ENCODE measurements around the gene THSD7A. TPM values are rescaled to one million over a fixed set of nuclear protein-coding genes. Genes with fewer than 3 reads are reported as not detected.

THSD7A gene
- total and polyA plus RNA-seq, 2 of the 4 experiments (the other 2 are of a cell fraction), result 0.02 to 0.18 TPM

GRCh38 chr7:11807000-11807399 is 25.0 kb downstream of the THSD7A start:
- H2BK20ac ChIP-seq (ENCODE audit: low read depth, low read length), result no peak overlapping the region
- H4K91ac ChIP-seq (ENCODE audit: insufficient read depth, low read depth, low read length), result no peak overlapping the region
- no peak overlapping the region for H3K14ac ChIP-seq (replicated peaks; ENCODE audit: low read depth, low read length)
- POLR2A ChIA-PET (ENCODE audit: unreplicated experiment), result no interaction called here
- no peak overlapping the region for H2AFZ ChIP-seq (replicated peaks; ENCODE audit: low read length, poor library complexity)
- H2BK15ac ChIP-seq (ENCODE audit: low read depth, low read length), result no peak overlapping the region
- WGBS, 2 experiments (ENCODE audit: extremely low coverage in 2 of 2, insufficient read length in 1 of 2), result no CpG with 5 or more reads among the region's 2 CpGs
- no peak overlapping the region for H2AK9ac ChIP-seq (replicated peaks; ENCODE audit: low read depth, low read length, poor library complexity)
- no peaks in the 10 kb centered on the region for H3K36me3 ChIP-seq (ENCODE audit: control insufficient read depth, insufficient read depth, low read length)
- H2BK120ac ChIP-seq (ENCODE audit: low read depth, low read length), result no peak overlapping the region
- BruUV-seq (replicated peaks), result no TSS peak
- no peaks in the 10 kb centered on the region for H3K9me3 ChIP-seq (ENCODE audit: control insufficient read depth, insufficient read depth, low read length)
- no peak overlapping the region for H3K23ac ChIP-seq (ENCODE audit: low read depth, low read length)
- H3K27ac ChIP-seq (ENCODE audit: insufficient read depth, low read length), result no peak overlapping the region
- no peak overlapping the region for H3K56ac ChIP-seq (ENCODE audit: extremely low read depth, insufficient read depth, low read length)
- dilution Hi-C loops (cut with HindIII; ENCODE audit: low sequenced_read_pairs, unreplicated experiment), result no loop called here
- no peak overlapping the region for H4K8ac ChIP-seq (ENCODE audit: low read depth in 2 of 2, low read length in 2 of 2)
- H3K4me2 ChIP-seq (ENCODE audit: low read depth, low read length), result no peak overlapping the region
- no peaks in the 10 kb centered on the region for H3K27me3 ChIP-seq (ENCODE audit: control insufficient read depth, insufficient read depth, low read length)
- H3K18ac ChIP-seq (ENCODE audit: low read depth, low read length), result no peak overlapping the region
- CTCF ChIA-PET, result no interaction called here
- no peak overlapping the region for H2AK5ac ChIP-seq (ENCODE audit: low read depth, low read length)
- H3K79me1 ChIP-seq (ENCODE audit: low read depth in 1 of 2, low read length in 2 of 2), result no peaks in the 10 kb centered on the region
- H3K4me3 ChIP-seq (ENCODE audit: insufficient read depth, low read depth, low read length), result no peak overlapping the region
- H3K9ac ChIP-seq (ENCODE audit: low read depth, low read length), result no peak overlapping the region
- DNase-seq (no peak), ATAC-seq (ENCODE audit: low read depth) (no peak)
- H3K4ac ChIP-seq (ENCODE audit: low read depth, low read length), result no peak overlapping the region
- no peaks in the 10 kb centered on the region for H4K20me1 ChIP-seq (ENCODE audit: insufficient read depth, low read length)
- in situ Hi-C loops (cut with MboI; ENCODE audit: low sequenced_read_pairs), result no loop called here
- intact Hi-C loops (cut with micrococcal nuclease), result no loop called here
- no peaks in the 10 kb centered on the region for H3K9me1 ChIP-seq (ENCODE audit: insufficient read depth, low read length)
- TF ChIP-seq SMC3 (IDR thresholded peaks at IDR 0.05; ENCODE audit: low read depth, low read length), result no peak
- TF ChIP-seq MAFK (IDR thresholded peaks at IDR 0.05; ENCODE audit: low read depth, low read length), result no peak
- no peak for TF ChIP-seq BHLHE40 (IDR thresholded peaks at IDR 0.05; ENCODE audit: low read depth, low read length)
- no peak for TF ChIP-seq RAD21 (IDR thresholded peaks at IDR 0.05; ENCODE audit: low read length)
- TF ChIP-seq, protein P1, sequence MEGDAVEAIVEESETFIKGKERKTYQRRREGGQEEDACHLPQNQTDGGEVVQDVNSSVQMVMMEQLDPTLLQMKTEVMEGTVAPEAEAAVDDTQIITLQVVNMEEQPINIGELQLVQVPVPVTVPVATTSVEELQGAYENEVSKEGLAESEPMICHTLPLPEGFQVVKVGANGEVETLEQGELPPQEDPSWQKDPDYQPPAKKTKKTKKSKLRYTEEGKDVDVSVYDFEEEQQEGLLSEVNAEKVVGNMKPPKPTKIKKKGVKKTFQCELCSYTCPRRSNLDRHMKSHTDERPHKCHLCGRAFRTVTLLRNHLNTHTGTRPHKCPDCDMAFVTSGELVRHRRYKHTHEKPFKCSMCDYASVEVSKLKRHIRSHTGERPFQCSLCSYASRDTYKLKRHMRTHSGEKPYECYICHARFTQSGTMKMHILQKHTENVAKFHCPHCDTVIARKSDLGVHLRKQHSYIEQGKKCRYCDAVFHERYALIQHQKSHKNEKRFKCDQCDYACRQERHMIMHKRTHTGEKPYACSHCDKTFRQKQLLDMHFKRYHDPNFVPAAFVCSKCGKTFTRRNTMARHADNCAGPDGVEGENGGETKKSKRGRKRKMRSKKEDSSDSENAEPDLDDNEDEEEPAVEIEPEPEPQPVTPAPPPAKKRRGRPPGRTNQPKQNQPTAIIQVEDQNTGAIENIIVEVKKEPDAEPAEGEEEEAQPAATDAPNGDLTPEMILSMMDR (conservative IDR thresholded peaks at IDR 0.05; ENCODE audit: low read depth, low read length), result no peak
- TF ChIP-seq POLR2A (IDR thresholded peaks at IDR 0.05; ENCODE audit: low read depth, low read length), result no peak
- no peak for TF ChIP-seq CHD1 (IDR thresholded peaks at IDR 0.05; ENCODE audit: low read depth, low read length)
- no peak for TF ChIP-seq RCOR1 (IDR thresholded peaks at IDR 0.05; ENCODE audit: insufficient replicate concordance, low read length)
- TF ChIP-seq RFX5 (IDR thresholded peaks at IDR 0.05; ENCODE audit: low read depth, low read length), result no peak
- no peak for TF ChIP-seq ELK1 (IDR thresholded peaks at IDR 0.05; ENCODE audit: borderline replicate concordance, low read depth, low read length)
- TF ChIP-seq, protein P2, sequence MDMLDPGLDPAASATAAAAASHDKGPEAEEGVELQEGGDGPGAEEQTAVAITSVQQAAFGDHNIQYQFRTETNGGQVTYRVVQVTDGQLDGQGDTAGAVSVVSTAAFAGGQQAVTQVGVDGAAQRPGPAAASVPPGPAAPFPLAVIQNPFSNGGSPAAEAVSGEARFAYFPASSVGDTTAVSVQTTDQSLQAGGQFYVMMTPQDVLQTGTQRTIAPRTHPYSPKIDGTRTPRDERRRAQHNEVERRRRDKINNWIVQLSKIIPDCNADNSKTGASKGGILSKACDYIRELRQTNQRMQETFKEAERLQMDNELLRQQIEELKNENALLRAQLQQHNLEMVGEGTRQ (IDR thresholded peaks at IDR 0.05; ENCODE audit: low read depth, low read length), result no peak
- TF ChIP-seq NFE2L2 (IDR thresholded peaks at IDR 0.05; ENCODE audit: low read depth, low read length), result no peak
- no peak for TF ChIP-seq MXI1 (IDR thresholded peaks at IDR 0.05; ENCODE audit: borderline replicate concordance, low read depth, low read length)
- no peak for TF ChIP-seq MAZ (IDR thresholded peaks at IDR 0.05; ENCODE audit: borderline replicate concordance, low read depth, low read length)
- TF ChIP-seq FOS (IDR thresholded peaks at IDR 0.05; ENCODE audit: low read depth, low read length), result no peak
- TF ChIP-seq CEBPB (IDR thresholded peaks at IDR 0.05; ENCODE audit: low read depth, low read length), result no peak
- H4K5ac ChIP-seq (ENCODE audit: low read depth, low read length), result no peak overlapping the region
- no peaks in the 10 kb centered on the region for H3K4me1 ChIP-seq (ENCODE audit: control insufficient read depth, insufficient read depth, low read length)
- H2BK5ac ChIP-seq (ENCODE audit: low read depth, low read length, poor library complexity, severe bottlenecking), result no peak overlapping the region

Measured in IMR-90 (cell line).